ENCODE measurements around the gene CCDC47.
"Not testable (repeated sequence)": the region's sequence is repeated elsewhere in the genome, so short reads cannot be mapped to it uniquely, and the experiment has no call there.

Gene CCDC47

DNA sequence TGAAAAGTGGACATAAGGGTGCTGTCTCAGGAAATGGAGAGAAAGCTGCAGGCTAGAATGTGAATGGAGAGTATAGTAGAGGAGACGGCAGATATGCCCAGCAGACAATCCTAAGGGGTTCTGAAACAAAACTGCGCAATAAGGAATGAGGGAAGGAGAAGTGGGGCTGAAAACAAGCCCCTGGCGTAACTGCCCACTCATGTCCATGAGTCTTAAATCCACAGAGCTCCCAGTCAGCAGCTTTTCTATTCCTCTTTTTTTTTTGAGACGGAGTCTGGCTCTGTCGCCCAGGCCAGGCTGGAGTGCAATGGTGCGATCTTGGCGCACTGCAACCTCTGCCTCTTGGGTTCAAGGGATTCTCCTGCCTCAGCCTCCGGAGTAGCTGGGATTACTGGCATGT is 37.7 kb downstream of the CCDC47 start:
- DNase-seq (ENCODE audit: low read depth, low spot score): no peak

DNA sequence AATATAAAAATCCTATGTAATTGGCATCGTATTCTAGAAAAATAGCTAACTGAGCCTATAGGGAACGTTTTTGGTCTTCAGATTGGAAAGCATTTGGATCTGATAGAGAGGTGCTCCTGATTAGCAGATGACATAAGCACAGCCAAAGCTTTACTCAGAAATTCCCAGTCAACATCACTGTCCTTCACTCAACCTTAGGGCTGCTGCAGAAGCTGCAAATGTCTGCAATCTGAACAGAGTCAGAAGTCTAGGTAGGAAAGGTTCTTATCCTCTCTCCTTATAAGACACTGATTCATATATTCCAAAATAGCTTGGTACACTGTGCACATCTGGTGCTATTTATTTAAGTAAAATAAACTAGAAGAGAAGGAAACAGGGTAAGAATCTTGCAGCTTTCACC is 51.0 kb downstream of the CCDC47 start:
- no peak for DNase-seq (ENCODE audit: low read depth, low spot score)

DNA sequence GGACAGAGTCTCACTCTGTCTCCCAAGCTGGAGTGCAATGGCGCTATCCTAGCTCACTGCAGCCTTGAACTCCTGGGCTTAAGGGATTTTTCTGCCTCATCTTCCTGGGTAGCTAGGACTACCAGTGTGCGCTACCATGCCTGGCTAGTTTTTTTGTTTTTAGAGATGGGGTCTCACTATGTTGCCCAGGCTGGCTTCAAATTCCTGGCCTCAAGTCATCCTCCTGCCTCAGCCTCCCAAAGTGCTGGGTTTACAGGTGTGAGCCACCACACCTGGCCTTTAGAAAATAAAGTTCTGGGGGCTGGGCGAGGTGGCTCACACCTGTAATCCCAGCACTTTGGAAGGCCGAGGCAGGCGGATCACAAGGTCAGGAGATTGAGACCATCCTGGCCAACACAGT is 53.2 kb downstream of the CCDC47 start:
- not testable (repeated sequence) for DNase-seq (ENCODE audit: low read depth, low spot score)

DNA sequence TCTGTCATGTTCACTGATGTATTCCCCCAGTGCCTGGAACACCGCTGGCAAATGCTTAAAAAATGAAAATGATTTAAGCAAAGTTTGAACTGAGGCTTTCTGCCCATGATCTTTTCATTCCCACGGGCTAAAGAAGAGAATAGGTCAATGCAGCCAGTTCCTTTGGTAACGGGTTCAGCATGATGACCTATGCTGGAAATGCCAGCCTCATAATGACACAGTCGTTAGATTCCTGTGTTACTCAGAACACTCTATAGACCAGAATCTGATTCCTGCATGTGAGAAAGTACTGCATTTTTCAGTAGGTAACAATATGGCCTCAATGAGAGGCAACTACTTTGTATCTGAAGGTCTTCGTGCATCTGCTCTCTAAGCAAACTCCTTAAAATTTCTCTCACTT is 54.4 kb downstream of the CCDC47 start:
- DNase-seq (ENCODE audit: low read depth, low spot score): no peak

DNA sequence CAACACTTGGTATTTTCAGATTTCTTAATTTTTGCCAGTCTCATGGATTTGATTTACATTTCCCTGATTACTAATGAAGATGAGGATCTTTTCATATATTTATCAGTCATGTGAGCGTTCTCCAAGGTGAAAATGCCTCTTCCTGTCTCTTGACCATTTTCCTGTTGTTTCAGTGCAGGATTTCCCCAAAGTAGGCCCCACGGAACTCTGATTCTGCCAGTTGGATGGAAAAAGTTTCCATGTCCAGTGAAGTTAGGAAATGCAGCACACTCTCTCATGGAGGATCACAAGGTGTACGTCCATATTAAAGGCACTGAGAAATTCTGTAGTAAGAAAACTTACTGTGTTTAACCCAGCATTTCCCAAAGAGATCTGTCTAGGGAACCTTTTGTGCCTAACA is 57.0 kb downstream of the CCDC47 start:
- no peak for DNase-seq (ENCODE audit: low read depth, low spot score)

DNA sequence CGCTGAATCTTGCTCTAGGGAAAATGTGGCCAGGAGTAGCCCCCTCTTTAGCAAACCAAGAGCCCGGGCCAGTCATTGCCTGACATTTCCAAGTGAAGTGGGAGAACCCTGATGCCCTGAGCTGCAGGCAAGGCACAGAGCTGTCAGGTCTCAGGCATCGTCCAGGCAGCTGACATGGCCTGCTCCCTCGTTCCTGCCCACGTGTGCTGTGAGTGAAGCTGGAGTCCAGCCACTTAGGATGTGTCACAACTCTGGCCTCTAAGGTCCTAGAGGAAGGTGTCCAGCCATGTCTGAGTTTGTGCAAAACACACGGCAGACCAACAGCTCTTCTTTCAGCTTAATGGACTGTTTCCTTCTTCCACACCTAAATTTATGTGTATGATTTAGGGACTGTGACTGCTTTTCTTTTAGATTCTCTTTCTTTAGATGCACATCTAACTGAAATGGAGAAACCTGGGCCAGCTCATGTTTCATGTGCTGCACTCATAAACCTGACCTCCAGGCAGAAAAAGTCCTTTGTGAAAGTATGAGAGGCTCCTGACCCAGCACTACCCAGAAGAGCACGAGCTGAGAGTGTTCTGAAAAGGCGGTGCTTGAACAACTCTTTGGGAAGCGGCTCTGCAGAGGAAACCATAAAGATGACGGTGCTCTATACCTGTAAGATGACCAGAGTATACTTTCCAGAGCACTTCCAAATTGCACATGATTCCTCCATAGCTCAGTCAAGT is 58.7 kb downstream of the CCDC47 start:
- no peak for DNase-seq (ENCODE audit: low read depth, low spot score)

DNA sequence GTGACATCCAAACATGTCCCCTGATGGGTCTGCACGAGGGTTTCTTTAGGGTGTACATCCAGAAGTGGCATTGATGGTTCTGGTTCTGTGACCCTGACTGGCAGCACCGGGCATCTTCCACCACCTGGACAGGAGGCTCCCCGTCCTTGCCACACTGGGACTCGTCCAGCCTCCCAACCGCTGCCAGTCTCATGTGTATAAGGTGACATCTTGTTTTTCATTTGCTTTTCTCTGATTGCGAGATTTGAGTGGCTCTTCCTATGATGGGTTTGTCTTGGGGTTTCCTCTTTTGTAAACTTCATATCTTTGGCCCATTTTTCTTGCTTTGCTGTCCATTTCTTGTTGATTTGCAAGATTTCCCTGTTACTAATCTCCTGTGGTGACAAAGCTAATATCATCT is 64.3 kb downstream of the CCDC47 start:
- no peak for DNase-seq (ENCODE audit: low read depth, low spot score)

DNA sequence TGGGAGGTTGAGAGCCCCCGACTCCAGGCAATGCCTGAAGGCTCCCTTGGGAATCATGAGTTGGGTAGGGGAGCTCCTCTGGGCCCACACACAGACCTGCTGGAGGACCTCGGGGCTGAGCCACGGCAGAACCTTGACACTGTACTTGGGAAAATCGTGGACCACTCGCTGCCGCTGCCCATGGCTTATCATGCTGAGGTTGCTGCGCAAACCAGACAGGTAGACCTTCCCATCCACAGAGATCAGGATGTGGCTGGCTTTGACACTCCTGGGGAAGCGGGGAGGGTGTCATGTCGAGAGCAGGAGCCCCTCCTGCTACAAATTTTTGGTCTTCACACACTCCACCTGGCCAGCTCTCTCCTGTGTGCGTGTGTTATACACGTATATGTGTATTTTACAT is 66.2 kb downstream of the CCDC47 start:
- no peak for DNase-seq (ENCODE audit: low read depth, low spot score)

DNA sequence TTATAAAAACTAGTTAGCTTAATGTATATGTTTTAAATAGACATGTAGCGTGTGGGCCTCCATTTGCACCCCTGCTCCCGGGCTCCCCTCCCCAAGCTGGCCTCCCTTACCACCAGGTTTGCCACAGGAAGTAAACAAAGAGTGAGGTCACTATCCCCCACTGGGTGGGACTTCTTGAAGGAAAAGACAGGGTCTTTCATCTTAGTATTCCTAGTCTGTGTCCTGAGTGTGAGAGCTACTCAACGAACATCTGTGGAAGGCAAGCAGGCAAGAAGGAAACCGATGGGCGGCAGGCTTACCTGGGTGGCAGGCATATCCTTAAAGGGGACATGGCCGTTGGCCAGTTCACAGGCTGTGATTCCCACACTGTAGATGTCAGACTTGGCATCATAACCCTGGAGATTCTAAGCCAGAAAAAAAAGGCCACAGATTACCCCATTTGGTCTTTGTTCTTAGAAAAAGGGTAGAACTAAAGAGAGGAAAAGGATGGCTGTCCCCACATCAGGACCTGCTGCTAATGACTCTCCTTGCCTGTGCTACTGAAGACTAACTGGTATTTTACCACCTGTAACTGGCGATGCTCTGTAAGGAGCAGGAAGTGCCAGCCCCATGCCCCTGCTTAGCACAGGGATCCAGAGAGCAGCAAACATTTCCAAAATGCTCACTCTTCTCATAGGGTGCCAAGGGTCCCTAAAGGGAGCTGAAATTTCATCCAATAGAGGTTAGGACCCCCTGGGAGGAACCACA is 66.9 kb downstream of the CCDC47 start:
- no peak for DNase-seq (ENCODE audit: low read depth, low spot score)

DNA sequence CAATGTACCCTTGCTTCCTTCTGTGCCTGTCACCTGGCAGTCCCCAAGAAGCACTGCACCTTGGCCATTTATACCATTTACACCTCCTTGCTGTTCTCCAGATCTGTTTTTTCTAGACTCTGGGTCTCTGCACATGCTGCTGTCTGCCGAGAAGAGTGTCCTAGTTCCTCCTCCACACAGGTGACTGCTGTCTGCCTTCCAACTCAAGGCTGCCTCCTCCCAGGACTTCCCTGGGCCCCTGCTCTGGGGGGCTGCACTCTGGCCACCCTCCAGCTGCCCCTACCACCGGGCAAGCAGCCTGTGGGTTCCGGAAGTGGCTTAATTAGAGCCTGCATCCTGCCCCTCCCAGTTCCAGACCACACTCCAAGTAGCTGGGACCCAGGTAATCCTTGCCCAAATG is 67.7 kb downstream of the CCDC47 start:
- DNase-seq (ENCODE audit: low read depth, low spot score): no peak

DNA sequence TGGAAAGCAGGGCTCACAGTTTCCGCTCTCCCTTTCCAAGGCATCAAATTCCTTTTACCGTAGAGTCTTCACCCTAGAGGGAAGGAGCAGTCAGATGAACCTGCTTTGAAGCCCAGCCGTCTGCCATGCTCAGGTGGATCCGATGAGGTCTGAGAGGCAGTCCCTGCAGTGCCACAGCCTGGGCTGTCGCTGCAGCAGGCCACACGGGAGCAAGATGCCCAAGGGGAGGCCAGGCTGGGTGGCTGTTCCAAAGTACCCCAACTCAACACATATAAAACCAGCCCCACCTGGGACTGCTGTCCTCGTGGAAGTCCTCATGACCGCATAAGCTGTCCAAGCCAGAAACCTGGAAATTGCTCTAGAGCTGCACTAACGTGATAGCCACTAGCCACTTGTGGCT is 68.6 kb downstream of the CCDC47 start:
- no peak for DNase-seq (ENCODE audit: low read depth, low spot score)

DNA sequence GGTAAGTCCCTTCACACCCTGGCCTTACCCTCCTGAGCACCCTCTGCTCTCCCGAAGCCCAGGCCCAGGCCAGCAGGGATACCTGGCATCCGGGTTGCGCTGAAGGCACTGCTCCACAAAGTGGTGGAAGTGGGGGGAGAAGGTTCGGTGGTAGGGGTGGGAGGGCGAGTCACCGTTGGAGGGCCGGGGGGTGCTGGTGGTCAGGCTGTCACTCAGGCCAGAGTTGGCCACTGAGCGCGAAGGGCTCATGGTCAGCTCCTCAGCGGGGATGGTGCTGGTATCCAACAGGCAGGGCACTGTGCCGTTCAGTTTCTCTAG is 69.2 kb downstream of the CCDC47 start:
- no peak for DNase-seq (ENCODE audit: low read depth, low spot score)

DNA sequence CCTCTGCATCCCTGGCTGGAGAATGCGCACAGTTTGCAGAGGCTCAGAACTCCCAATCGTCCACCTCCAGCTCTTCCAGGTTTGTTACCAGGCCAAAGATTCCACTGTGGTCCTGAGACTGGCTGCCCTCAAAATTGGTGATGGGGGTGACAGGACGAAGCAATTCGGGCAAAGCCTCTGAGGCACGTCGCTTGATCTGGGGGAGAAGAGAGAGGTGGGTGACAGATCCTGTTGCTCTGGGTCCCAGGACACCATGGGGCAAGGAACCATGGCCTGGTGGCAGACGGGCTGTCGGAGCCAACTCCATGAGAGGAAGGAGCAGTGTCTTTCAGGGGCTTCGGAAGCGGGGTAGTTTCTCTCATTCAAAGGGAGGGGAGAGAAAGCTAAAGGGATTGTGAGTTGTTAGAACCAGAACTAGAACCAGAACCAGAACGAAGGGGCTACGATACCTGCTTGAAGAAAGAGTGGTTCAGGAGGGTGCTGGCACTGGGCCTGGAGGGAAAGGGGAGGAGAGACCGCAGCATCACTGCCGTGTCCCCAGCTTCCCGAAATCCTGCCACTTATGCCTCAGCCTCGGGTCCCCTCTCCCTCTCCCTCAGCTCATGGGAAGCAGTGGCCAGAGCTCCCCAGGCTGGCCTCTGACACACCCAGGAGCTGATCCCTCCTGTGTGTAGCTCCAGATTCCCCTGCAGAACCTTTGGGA is 69.7 kb downstream of the CCDC47 start:
- no peak for DNase-seq (ENCODE audit: low read depth, low spot score)

DNA sequence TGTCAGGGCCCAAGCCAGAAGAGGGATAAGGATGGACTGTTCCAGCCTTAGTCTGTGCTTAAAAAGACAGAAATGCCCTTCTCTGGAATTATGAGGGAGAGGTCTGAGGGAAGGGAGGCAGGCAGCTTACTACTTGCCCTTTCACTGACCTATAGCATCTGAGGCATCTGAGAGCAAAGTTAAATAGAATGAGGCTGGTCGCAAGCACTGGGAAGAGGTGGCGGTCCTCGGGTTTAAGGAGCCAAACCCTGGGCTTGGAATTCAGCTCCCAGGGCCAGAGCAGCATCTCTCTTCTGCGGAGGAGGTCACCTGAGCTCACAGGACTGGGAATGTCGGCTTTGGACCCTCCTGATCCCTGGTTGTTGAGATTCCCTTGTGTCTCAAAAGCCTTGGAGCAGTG is 70.4 kb downstream of the CCDC47 start:
- no peak for DNase-seq (ENCODE audit: low read depth, low spot score)

DNA sequence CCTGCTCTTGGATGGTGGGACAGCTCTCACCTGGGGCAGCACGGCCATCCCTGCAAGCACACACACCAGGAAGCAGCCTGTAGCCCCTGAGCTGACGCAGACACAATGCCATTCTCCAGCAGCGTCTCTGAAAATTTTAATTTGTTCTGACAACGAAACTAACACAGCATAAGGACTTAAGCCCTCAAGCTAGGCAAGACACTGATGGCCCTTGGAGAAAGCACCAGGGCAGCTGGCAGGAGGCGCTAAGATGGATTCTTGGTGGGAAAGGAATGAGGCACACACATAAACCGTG is 70.7 kb downstream of the CCDC47 start:
- no peak for DNase-seq (ENCODE audit: low read depth, low spot score)

DNA sequence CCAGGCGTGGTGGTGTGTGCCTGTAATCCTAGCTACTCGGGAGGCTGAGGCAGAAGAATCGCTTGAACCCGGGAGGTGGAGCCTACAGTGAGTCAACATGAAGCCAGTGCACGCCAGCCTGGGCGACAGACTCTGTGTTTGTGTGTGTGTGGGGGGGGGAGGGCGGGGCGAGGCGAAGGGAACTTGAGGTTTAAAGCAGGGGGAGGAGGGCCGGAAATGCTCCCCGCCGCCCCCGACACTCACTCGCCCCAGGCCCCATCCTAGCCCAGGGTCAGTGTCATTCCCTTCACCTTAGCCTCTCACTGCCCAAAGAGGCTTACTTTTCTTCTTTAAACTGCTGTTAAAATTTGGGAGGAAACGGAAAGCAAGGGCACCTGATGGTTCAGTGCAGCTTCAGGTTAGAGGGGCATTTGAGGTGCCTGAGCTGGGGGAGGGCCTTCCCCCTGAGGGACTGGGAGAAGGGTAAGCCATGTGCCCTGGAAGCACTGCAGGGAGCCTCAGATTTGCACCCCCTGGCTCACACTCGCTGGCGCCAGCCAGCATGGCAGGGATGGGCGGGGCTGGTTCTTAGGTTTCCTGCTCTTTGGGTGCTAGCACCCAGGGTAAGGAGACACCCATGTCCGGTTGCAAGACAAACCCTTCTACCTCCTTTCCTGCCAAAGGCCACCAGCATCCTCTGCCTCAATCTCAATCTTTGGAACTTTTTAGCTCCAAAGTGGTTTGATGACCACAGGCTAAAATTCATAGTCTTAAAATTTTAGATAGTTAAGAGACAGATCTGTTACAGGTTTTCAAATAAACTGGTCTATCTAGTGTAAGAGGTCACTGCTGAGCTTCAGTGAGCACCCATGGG is 71.3 kb downstream of the CCDC47 start:
- no peak for DNase-seq (ENCODE audit: low read depth, low spot score)

DNA sequence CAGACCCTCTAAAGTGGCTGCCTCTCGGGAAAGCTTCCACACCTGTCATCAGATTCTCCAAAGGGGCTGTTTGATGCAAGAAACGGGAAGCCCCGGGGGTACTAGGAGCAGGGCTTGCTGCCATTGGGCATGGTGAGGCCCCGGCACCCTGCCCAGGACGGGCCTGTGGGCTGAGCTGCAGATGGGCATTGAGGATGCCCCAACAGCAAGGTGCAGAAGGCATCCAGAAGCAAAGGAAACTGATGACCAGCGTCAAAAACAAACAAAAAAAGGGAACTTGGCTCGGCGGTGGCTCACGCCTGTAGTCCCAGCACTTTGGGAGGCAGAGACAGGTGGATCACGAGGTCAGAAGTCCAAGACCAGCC is 72.0 kb downstream of the CCDC47 start:
- DNase-seq (ENCODE audit: low read depth, low spot score): no peak

DNA sequence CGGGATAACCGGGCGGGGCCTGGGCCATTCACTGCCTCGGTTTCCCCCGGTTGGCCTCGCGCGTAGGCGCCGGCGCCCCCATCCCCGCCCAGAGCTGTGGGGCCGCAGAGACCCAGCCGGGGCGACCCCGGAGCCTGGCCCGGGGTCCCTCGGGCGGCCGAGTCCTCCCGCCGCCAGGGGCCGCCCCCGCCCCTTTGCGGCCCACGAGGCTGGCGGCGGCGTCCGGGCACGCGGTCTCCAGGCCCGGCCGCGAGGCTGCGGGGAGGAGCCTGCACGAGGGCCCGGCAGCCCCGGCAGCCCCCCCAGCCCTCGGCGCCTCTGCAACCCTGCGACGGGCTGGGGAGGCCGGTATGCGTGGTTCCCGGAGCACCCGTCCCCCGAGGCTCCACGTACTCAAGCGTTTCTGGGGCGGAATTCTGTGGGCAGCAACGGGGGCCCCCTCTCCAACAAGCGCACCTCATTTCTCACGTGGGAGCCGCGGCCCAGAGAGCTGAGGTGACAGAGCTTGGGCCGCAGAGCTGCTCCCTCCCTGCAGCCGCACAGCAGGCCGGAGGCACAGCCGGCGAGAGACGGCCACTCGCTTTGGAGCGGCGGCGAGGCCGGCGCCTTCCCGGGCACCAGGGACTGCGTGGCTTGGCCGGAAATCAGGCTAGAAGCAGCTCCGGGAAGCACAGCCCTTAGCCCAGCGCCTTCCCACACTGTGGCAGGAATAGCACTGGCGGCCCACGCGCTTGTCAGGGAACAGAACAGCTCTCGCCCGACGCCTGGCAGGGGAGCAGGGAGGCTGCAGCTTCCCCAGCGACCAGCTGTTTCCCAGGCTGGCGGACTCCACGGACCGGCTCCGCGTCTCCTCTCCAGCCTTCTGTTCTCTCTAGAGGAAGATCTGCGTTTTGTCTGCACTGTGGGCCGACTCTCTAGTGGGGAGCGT is 72.6 kb downstream of the CCDC47 start:
- no peak for DNase-seq (ENCODE audit: low read depth, low spot score)

DNA sequence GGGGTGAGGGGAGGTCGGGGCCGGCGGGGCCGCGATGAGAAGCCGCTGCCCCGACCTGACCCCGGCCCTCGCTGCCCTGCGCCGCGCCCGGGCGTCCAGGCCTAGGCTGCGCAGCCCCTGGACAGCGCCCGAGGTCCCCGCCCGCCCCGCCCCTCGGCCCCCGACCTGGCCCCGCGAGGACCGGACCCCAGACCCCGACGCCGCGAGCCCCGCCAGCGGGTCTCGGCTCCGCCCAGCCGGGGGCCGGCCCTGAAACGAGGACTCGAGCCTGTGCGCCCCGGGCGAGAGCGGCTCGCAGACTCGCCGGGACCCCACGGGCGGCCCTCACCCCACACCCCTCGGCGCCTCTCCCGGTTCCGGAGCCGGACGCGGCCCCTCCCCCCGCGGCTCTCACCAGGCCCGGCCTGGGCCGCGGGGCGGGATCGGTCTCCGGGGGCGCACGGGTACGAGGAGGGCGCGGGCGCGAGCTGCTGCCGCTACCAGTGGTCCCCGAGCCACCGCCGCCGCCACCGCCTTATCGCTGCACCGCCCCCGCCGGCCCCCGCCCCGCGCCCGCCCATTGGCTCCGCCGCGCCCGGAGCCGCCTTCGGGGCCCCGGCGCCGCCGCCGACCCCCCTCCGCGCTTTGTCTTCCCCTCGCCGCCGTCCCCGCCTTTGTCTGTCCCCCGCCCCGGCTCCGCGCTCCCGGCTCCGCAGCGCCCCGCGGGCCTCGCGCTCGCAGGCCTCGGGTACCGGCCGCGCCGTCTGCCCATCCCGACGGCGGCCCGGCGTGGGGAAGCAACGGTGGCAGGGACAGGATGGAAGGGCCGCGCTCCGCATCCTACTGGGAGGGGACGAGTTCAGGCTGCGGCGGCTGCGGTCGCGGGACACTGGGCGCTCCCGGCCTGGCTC is 73.5 kb downstream of the CCDC47 start, which contains the start of gene LIMD2:
LIMD2 (minus strand) TSS at position 488 of the 890 bp plus-strand sequence. CDS start 827 bp downstream, outside the sequence.
- no peak for DNase-seq (ENCODE audit: low read depth, low spot score)
